H1 (cell line): ENCODE measurements around the gene ACTR5. TPM values are rescaled to one million over a fixed set of nuclear protein-coding genes. Genes with fewer than 3 reads are reported as not detected.

ENCODE experiments used
- CTCF ChIA-PET: fragments of 300-600 bp; sonication (Branson Sonifier 250); formaldehyde crosslinking; loops from one replicate; lab custom pipeline; 2021; ENCODE audit not compliant: partially characterized antibody; lab: Charles Lee
- POLR2A ChIA-PET: fragments of 300-600 bp; sonication (Branson Sonifier 250); formaldehyde crosslinking; loops from one replicate; lab custom pipeline; 2021; ENCODE audit warnings: inconsistent platforms; ENCODE audit not compliant: partially characterized antibody; lab: Charles Lee
- DNase-seq, 2 experiments: peaks; one replicate each; pipeline versions ENCODE4 v3.0.0 to v3.0.0-alpha.2; 2010 to 2022; ENCODE audit warnings: low spot score in 2 of 2, low read depth in 1 of 2, mixed read lengths in 1 of 2
- FAIRE-seq: peaks from 2 replicates; lab custom pipeline; 2011; peaks lifted over from hg19 to GRCh38; lab: Jason Lieb, UNC
- H2AFZ ChIP-seq: 2 replicates; pipeline ENCODE4 v1.8.1; 2012; ENCODE audit warnings: low read length, inconsistent platforms
- H2AK5ac ChIP-seq: 2 replicates; pipeline ENCODE4 v1.6.1; 2013; ENCODE audit warnings: low read depth, low read length
- H2BK120ac ChIP-seq: replicated peaks from 2 replicates; pipeline ENCODE3; 2013; ENCODE audit warnings: low read depth, low read length, inconsistent platforms
- H2BK12ac ChIP-seq: 2 replicates; pipeline ENCODE4 v1.6.1; 2013; ENCODE audit warnings: low read depth, low read length
- H2BK15ac ChIP-seq: 2 replicates; pipeline ENCODE4 v1.6.1; 2013; ENCODE audit warnings: low read length
- H2BK20ac ChIP-seq: 2 replicates; pipeline ENCODE4 v1.6.1; 2013; ENCODE audit warnings: low read length
- H2BK5ac ChIP-seq: 2 replicates; pipeline ENCODE4 v1.6.1; 2013; ENCODE audit warnings: low read depth, low read length
- H3K14ac ChIP-seq: 2 replicates; pipeline ENCODE4 v1.6.1; 2013; ENCODE audit warnings: inconsistent platforms; ENCODE audit not compliant: insufficient read length
- H3K18ac ChIP-seq: 2 replicates; pipeline ENCODE4 v1.6.1; 2013; ENCODE audit warnings: low read length; ENCODE audit errors: extremely low read depth
- H3K23ac ChIP-seq: 2 replicates; pipeline ENCODE4 v1.6.1; 2013; ENCODE audit warnings: inconsistent platforms; ENCODE audit not compliant: insufficient read length
- H3K23me2 ChIP-seq: 2 replicates; pipeline ENCODE4 v1.6.1; 2013; ENCODE audit warnings: low read depth, low read length
- H3K27ac ChIP-seq: 2 replicates; pipeline ENCODE4 v1.6.1; 2011; ENCODE audit warnings: low read depth, low read length, inconsistent platforms
- H3K27me3 ChIP-seq, 4 experiments: replicated peaks in 1 of 4; 1 replicate in 1 of 4; 2 replicates in 3 of 4; pipeline versions ENCODE4 v1.6.1 to v1.8.1; 2011 to 2013; ENCODE audit warnings: low read length in 3 of 4, mild to moderate bottlenecking in 3 of 4, inconsistent platforms in 2 of 4, mixed read lengths in 2 of 4, moderate library complexity in 1 of 4; ENCODE audit not compliant: control insufficient read depth in 3 of 4, insufficient read depth in 3 of 4; ENCODE audit errors: extremely low read depth in 1 of 4
- H3K36me3 ChIP-seq, 4 experiments: 2 replicates each; pipeline versions ENCODE4 v1.6.1 to v1.8.1; 2011 to 2013; ENCODE audit warnings: mild to moderate bottlenecking in 4 of 4, low read length in 3 of 4, moderate library complexity in 2 of 4, control low read depth in 1 of 4, inconsistent platforms in 1 of 4; ENCODE audit not compliant: insufficient read depth in 4 of 4, control insufficient read depth in 2 of 4
- H3K4ac ChIP-seq: replicated peaks from 2 replicates; pipeline ENCODE3; 2013; ENCODE audit warnings: low read length, low read depth, mixed read lengths, inconsistent platforms; ENCODE audit not compliant: insufficient read length
- H3K4me1 ChIP-seq, 4 experiments: replicated peaks in 1 of 4; 1 replicate in 1 of 4; 2 replicates in 3 of 4; pipeline versions ENCODE4 v1.6.1 to v1.8.1; 2011 to 2013; ENCODE audit warnings: low read length in 3 of 4, inconsistent platforms in 2 of 4, mixed read lengths in 1 of 4; ENCODE audit not compliant: insufficient read depth in 4 of 4, control insufficient read depth in 3 of 4
- H3K4me2 ChIP-seq, 2 experiments: 2 replicates each; pipeline versions ENCODE4 v1.6.1 to v1.8.1; 2011 to 2013; ENCODE audit warnings: low read depth in 2 of 2, low read length in 2 of 2, control low read depth in 1 of 2, inconsistent platforms in 1 of 2, mild to moderate bottlenecking in 1 of 2; ENCODE audit not compliant: insufficient read depth in 1 of 2
- H3K4me3 ChIP-seq, 4 experiments: fragments of 200-600, 300-600 bp in 1 of 4; sonication (generic), shearing (Covaris generic), sonication (Bioruptor Twin) in 1 of 4; 2 replicates each; pipeline versions ENCODE4 v1.5.1 to v1.8.1; 2011 to 2016; ENCODE audit warnings: low read length in 4 of 4, low read depth in 3 of 4, control low read depth in 2 of 4, inconsistent platforms in 2 of 4, mild to moderate bottlenecking in 2 of 4, mixed read lengths in 1 of 4, moderate library complexity in 1 of 4; ENCODE audit not compliant: insufficient read depth in 2 of 4; ENCODE audit errors: extremely low read depth in 1 of 4
- H3K56ac ChIP-seq: replicated peaks from 2 replicates; pipeline ENCODE3; 2013; ENCODE audit warnings: low read depth, mild to moderate bottlenecking, mixed read lengths, low read length, inconsistent platforms; ENCODE audit not compliant: insufficient read length
- H3K79me1 ChIP-seq: 2 replicates; pipeline ENCODE4 v1.6.1; 2013; ENCODE audit warnings: low read depth, low read length, control low read depth
- H3K79me2 ChIP-seq, 2 experiments: 2 replicates each; pipeline versions ENCODE4 v1.6.1 to v1.8.1; 2012 to 2013; ENCODE audit warnings: low read length in 2 of 2, mild to moderate bottlenecking in 2 of 2, inconsistent platforms in 1 of 2; ENCODE audit not compliant: insufficient read depth in 2 of 2, control insufficient read depth in 1 of 2
- H3K9ac ChIP-seq, 4 experiments: replicated peaks in 1 of 4; 1 replicate in 1 of 4; 2 replicates in 3 of 4; pipeline versions ENCODE4 v1.6.1 to v1.8.1; 2011 to 2013; ENCODE audit warnings: low read depth in 3 of 4, low read length in 3 of 4, control low read depth in 2 of 4, mild to moderate bottlenecking in 2 of 4, moderate library complexity in 2 of 4, inconsistent platforms in 1 of 4; ENCODE audit errors: extremely low read depth in 1 of 4
- H3K9me3 ChIP-seq, 2 experiments: 2 replicates each; pipeline versions ENCODE4 v1.6.1 to v1.8.1; 2012 to 2013; ENCODE audit warnings: mild to moderate bottlenecking in 2 of 2, moderate library complexity in 2 of 2, control low read depth in 1 of 2, inconsistent platforms in 1 of 2, low read depth in 1 of 2, low read length in 1 of 2, mixed read lengths in 1 of 2; ENCODE audit not compliant: insufficient read depth in 2 of 2
- H4K20me1 ChIP-seq, 2 experiments: replicated peaks in 1 of 2; 2 replicates each; pipeline versions ENCODE3 to v1.8.1; 2011 to 2013; ENCODE audit warnings: inconsistent platforms in 2 of 2, low read length in 2 of 2, mild to moderate bottlenecking in 1 of 2; ENCODE audit not compliant: insufficient read depth in 2 of 2, control insufficient read depth in 1 of 2
- H4K5ac ChIP-seq: 2 replicates; pipeline ENCODE4 v1.6.1; 2013; ENCODE audit warnings: low read length, low read depth, mixed read lengths, inconsistent platforms; ENCODE audit not compliant: insufficient read length
- H4K8ac ChIP-seq: 2 replicates; pipeline ENCODE4 v1.8.0; 2013; ENCODE audit warnings: mild to moderate bottlenecking, moderate library complexity, low read length, inconsistent platforms; ENCODE audit not compliant: insufficient read depth; ENCODE audit errors: extremely low read depth
- H4K91ac ChIP-seq: replicated peaks from 2 replicates; pipeline ENCODE3; 2013; ENCODE audit warnings: low read length, mixed read lengths, inconsistent platforms; ENCODE audit not compliant: insufficient read length
- ATF2 ChIP-seq: IDR thresholded peaks from 2 replicates; pipeline ENCODE4 v1.6.1; 2012; ENCODE audit warnings: low read length, inconsistent platforms
- CREB1 ChIP-seq: IDR thresholded peaks from 2 replicates; pipeline ENCODE4 v1.6.1; 2012; ENCODE audit warnings: inconsistent platforms
- CTCF ChIP-seq, 3 experiments: IDR thresholded peaks; 1 replicate in 2 of 3; 2 replicates in 1 of 3; pipeline versions ENCODE4 v1.5.1 to v1.6.1; 2011; ENCODE audit warnings: low read length in 3 of 3, mild to moderate bottlenecking in 3 of 3, inconsistent platforms in 2 of 3, low read depth in 1 of 3, moderate library complexity in 1 of 3; ENCODE audit not compliant: insufficient read depth in 1 of 3; ENCODE audit errors: control extremely low read depth in 1 of 3
- EZH2 ChIP-seq: fragments of 200-600 bp; sonication (generic); IDR thresholded peaks from 2 replicates; pipeline ENCODE4 v1.7.1; 2012; ENCODE audit warnings: low read depth, mild to moderate bottlenecking, moderate library complexity, low read length, inconsistent platforms; ENCODE audit not compliant: severe bottlenecking
- FOSL1 ChIP-seq: IDR thresholded peaks from 2 replicates; pipeline ENCODE4 v1.6.1; 2011; ENCODE audit warnings: mild to moderate bottlenecking, low read depth, low read length, moderate library complexity; ENCODE audit not compliant: insufficient read depth
- GTF2F1 ChIP-seq: IDR thresholded peaks from 2 replicates; pipeline ENCODE4 v1.6.1; 2012; ENCODE audit warnings: low read depth, low read length, improper control_type of control experiment, borderline replicate concordance
- JUN ChIP-seq: IDR thresholded peaks from 2 replicates; pipeline ENCODE4 v1.6.1; 2011; ENCODE audit warnings: low read depth, mild to moderate bottlenecking, improper control_type of control experiment, low read length
- KDM5A ChIP-seq: fragments of 200-600 bp; IDR thresholded peaks from 2 replicates; pipeline ENCODE4 v1.7.1; 2012; ENCODE audit warnings: mild to moderate bottlenecking, low read length, inconsistent platforms, mixed read lengths
- SP1 ChIP-seq: IDR thresholded peaks from 2 replicates; pipeline ENCODE4 v1.6.1; 2011; ENCODE audit warnings: low read depth, low read length
- ZNF274 ChIP-seq: IDR thresholded peaks from 2 replicates; pipeline ENCODE4 v1.7.0; 2012; ENCODE audit warnings: low read length, borderline replicate concordance; ENCODE audit errors: extremely low read depth
- WGBS, 2 experiments: shearing (Covaris generic) in 1 of 2; methylation state at CpG; one replicate each; pipeline versions ENCODE4 v1.1.6 to v1.1.7; 2013 to 2015; ENCODE audit warnings: low lambda C conversion rate in 2 of 2, mixed read lengths in 2 of 2, inconsistent platforms in 1 of 2, low coverage in 1 of 2, missing lambda C conversion rate in 1 of 2; ENCODE audit not compliant: insufficient replicate concordance in 2 of 2, insufficient coverage in 1 of 2, insufficient read length in 1 of 2; ENCODE audit errors: extremely low coverage in 1 of 2, missing lambda C conversion rate in 1 of 2; 5-methylcytosine and 5-hydroxymethylcytosine counted together
- polyA plus RNA-seq, 7 experiments: library from polyadenylated mRNA; depleted of rRNA in 3 of 7; stranded (reverse) in 5 of 7; unstranded in 2 of 7; fragments of >200 nt in 5 of 7; fragments of 200-250 nt in 2 of 7; gene quantifications; 1 replicate in 5 of 7; 2 replicates in 1 of 7; 4 replicates in 1 of 7; pipeline versions ENCODE4 v1.2.1 to v1.2.3, GENCODE V29; 2011 to 2013; ENCODE audit warnings: missing spikeins in 2 of 7, mixed read lengths in 2 of 7
- total RNA-seq: library from RNA; stranded (reverse); fragmentation: NEBNext Ultra II Directional; extraction: Animal tissue kit (Norgen Biotek cat#: 25700); gene quantifications from 2 replicates; pipeline ENCODE4 v1.2.1, GENCODE V29; 2021

ACTR5 gene
- total and polyA plus RNA-seq, 2 of the 8 experiments (the other 6 are each of a cell fraction or from before 2014, with no cell fraction given): 10.4 to 14.4 TPM

GRCh38 chr20:38759106-38759505 is 10.8 kb downstream of the ACTR5 start:
- CTCF ChIA-PET: interaction anchor here (0.8 to 2.2 kb wide), 7 partner anchors 8 to 530 kb away, joined by 3 to 9 read pairs (median 5); no protein-coding TSS in a partner anchor
- Histone ChIP-seq H2BK12ac (no peak overlapping the region), H3K4me1 (no peaks in the 10 kb centered on the region)
- TF ChIP-seq EZH2: no peak
- TF ChIP-seq SP1: no peak
- TF ChIP-seq ZNF274: no peak
- no peak for TF ChIP-seq KDM5A
- no peak for TF ChIP-seq ATF2
- no peak for TF ChIP-seq JUN
- no peak for TF ChIP-seq GTF2F1
- TF ChIP-seq FOSL1: no peak
- TF ChIP-seq CTCF (IDR thresholded peaks at IDR 0.05; ENCODE audit: control extremely low read depth in 1 of 3, insufficient read depth in 1 of 3, low read depth in 1 of 3, low read length in 3 of 3): no peak
- no peak for TF ChIP-seq CREB1

More at GRCh38 chr20:38759106-38759505, 10.8 kb downstream of the ACTR5 start:
- no peak overlapping the region for H3K14ac ChIP-seq
- H3K23me2 ChIP-seq: no peaks in the 10 kb centered on the region; the same call in 1 of the 2 replicates
- H4K91ac ChIP-seq: no peak overlapping the region
- H2BK20ac ChIP-seq: no peak overlapping the region
- no peak overlapping the region for H4K8ac ChIP-seq
- H3K18ac ChIP-seq: no peak overlapping the region
- H3K4me3 ChIP-seq: no peak overlapping the region
- H3K23ac ChIP-seq: no peak overlapping the region
- H4K20me1 ChIP-seq: peaks cover 0 to 5% of the 10 kb centered on the region in 2 experiments
- H2BK120ac ChIP-seq: no peak overlapping the region
- DNase-seq (no peak), FAIRE-seq (no peak)
- no peak overlapping the region for H3K4me2 ChIP-seq
- POLR2A ChIA-PET: interaction anchor here (1.1 kb wide), 1 partner anchor 203 kb away, joined by 8 read pairs; the partner anchor contains the start of gene DHX35
- H2AK5ac ChIP-seq: no peak overlapping the region
- no peak overlapping the region for H3K27ac ChIP-seq
- H2AFZ ChIP-seq: no peak overlapping the region
- H2BK15ac ChIP-seq: no peak overlapping the region
- H3K36me3 ChIP-seq: peaks cover 9 to 51% (median 36%) of the 10 kb centered on the region in 4 experiments
- no peak overlapping the region for H3K9ac ChIP-seq
- no peak overlapping the region for H3K4ac ChIP-seq
- H3K79me2 ChIP-seq: no peaks in the 10 kb centered on the region
- WGBS, 2 experiments: 92% methylated on average over 7 of the region's 7 CpGs; no CpG with 5 or more reads in 1 of the 2 experiments
- H3K79me1 ChIP-seq: no peaks in the 10 kb centered on the region; the same call in 1 of the 2 replicates
- no peaks in the 10 kb centered on the region for H3K9me3 ChIP-seq
- H3K27me3 ChIP-seq: no peaks in the 10 kb centered on the region
- no peak overlapping the region for H4K5ac ChIP-seq
- no peak overlapping the region for H3K56ac ChIP-seq
- H2BK5ac ChIP-seq: no peak overlapping the region
